GM21737 (cell line): ENCODE results near the gene A4GNT.
"Not testable (repeated sequence)": the region's sequence is repeated elsewhere in the genome, so short reads cannot be mapped to it uniquely, and the experiment has no call there.

ENCODE experiments used
- ATAC-seq: cut with Tn5 transposase; IDR thresholded peaks from one replicate; pipeline ENCODE4 v1.9.1; 2021; ENCODE audit warnings: mild to moderate bottlenecking, moderate library complexity; ENCODE audit not compliant: unreplicated experiment

Gene A4GNT

DNA sequence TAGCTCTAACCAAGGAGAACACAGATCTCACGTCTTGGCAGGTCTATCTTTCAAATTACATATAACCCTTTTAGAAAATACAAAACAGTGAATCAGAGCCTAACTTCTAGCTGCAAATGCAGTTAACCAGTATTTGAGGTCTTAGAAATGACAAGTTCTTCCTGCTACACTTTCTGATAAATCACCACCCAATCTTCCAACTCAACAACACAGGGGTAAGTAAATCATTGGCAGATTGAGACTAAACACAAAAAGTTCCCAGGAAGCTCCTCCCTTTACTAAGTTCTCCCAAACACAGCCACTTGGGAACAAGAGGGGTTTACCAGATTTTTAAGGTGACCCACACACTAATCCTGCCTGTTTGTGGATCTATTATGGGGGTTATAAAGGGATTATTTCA, at the start of gene A4GNT:
TSS of gene A4GNT (minus strand) at position 152 of the 400 bp plus-strand sequence. CDS start 1,134 bp downstream, outside the sequence.
- ATAC-seq, result no peak

DNA sequence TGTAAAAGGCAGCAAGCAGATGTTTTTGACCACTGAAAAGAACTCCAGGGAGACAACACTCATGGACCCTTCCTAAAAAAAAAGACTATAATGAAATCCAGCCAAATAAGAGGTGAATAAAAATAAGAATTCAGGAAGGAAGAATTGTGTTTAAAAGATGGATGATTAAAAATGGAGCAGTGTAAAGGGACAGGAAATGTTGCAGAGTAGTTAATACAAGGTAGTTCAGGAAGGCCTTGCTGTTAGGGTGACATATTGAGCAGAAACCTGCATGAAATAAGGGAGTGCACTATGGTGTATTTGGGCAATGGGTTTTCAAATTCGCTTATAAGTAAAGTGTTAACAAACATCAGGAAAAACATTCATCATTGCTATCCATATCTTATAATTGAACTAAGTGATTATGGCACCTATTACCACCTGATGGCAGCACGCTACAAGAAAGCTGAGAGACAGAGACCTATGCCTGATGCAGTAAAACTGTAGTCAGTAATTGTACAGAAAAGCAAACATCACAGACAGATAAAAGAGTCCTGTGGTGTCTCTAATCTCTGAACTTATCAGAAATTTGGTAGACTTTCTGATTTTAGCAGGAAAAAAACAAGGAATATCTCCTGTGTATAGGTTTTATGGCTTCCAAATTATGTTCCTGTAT, 48.3 kb upstream of the A4GNT start:
- peak; percentile 66 for ATAC-seq

DNA sequence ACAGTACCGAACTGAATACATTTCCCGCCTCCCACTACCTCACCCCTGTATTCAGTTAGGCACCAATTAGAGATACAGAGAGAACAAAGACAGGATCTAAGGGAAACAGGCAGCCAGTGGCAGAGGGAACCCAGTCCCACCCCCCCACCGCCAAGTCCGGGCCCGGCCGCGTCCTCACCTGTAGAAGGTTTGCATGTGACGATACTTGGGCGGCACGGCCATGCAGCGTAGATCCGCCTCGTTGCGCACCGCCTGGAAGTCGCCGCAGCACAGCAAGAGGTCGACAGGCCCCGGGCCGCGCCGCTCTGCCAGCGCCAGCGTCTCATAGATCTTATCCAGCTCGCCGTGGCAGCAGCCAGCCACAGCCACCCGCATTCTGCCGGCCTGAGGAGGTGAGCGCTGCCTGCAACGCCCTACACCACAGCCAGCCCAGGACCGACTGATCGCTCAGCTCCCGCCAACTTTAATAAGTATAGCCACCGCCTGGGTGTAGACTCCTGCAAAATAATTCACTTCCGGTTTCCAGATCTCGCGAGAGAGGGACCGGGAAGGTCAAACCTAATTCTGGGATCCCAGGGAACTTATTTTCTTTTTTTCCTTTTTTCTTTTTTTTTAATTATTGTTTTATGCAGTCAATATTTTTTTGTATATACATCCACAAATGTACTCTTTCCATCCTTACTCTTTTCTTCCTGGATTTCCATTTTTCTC, 42.4 kb upstream of the A4GNT start, which contains the start of gene DBR1:
TSS of gene DBR1 (minus strand) at position 501 of the 711 bp plus-strand sequence. CDS start at position 375, 126 bp downstream.
- peak; percentile 84 for ATAC-seq

DNA sequence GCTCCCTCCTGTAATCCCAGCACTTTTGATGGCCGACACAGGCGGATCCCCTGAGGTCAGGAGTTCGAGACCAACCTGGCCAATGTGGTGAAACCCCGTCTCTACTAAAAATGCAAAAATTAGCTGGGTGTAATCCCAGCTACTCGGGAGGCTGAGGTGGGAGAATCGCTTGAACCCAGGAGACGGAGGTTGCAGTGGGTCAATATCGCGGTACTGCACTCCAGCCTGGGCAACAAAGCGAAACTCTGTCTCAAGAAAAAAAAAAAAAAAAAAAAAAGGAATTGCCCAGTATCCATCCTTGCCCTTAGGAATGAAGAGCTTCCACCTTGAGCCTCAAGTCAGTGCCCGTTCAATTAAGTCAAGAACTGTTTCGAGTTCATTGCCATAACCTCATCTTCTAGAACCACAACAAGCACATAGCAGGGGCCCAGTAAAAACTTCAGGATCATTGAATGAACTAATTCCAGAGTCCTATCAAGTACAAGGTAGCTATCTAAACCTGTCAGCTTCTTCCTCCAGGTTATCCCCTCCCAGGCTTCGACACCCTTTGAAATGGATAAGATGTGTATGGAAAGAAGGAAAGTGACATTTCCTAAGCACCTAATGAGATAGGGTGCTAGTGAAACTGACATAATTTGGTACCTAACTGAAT, 41.7 kb upstream of the A4GNT start:
- ATAC-seq, result no peak

DNA sequence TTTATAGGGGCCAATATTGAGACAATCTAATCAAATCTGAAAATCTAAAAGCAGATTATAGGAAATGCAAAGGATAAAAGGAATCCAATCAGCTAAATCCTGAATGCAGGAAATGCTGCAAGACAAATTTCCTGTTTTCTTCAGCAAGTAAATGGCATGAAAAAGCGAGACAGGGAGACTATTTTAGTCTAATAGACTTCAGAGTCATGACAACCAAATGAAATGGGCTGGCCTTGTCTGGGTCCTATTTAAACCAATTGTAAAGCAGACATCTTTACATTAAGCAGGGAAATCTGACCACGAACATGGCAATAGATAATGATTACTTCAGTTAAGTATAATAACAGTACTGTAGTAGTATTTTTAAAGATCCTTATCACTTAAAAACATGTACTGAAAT, 40.4 kb upstream of the A4GNT start:
- no peak for ATAC-seq

DNA sequence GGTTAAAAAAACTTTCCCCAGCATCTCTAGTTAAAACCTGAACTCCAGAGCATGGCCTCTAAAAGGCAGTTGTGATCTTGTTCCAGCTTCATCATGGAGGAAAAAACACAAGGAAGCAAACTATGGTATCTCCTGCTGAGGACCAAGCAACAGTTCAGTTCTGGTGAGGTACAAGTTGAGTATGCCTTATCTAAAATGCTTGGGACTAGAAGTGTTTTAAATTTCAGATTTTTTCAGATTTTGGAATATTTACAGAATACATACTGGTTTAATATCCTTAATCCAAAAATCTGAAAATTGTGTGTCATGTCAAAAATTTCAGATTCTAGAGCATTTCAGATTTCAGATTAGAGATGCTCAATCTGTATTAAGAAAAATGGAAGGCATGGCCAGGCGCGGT, 32.9 kb upstream of the A4GNT start:
- ATAC-seq, result no peak

DNA sequence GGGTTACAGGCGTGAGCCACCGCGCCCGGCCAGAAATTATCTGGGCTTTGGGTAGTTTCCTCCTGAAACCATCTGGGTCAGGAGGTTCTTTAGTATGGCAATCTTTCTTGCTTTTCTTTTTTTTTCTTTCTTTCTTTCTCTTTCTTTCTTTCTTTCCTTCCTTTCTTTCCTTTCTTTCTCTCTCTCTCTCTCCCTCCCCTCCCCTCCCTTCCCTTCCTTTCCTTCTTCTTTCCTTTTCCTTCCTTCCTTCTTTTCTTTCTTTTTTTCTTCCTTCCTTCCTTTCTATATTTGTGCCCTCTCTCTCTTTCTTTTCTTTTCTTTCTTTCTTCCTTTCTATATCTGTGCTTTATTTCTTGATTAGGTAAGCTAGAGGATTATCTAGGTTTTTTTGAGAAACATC, 25.6 kb upstream of the A4GNT start:
- ATAC-seq, result no peak

DNA sequence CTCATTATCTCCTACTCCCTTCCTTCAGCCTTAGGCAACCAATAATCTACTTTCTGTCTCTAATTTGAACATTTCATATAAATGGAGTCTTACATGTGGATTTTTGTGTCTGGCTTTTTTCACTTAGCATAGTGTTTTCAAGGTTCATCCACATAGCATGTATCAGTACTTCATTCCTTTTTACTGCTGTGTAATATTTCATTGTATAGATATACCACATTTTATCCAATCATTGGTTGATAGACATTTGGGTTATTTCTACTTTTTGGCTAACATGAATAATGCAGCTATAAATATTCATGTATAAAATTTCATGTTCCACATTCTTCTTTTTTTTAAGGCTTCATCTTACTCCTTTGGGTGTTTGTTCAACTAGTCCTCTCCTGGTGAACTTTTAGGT, 22.3 kb upstream of the A4GNT start:
- ATAC-seq, result no peak

DNA sequence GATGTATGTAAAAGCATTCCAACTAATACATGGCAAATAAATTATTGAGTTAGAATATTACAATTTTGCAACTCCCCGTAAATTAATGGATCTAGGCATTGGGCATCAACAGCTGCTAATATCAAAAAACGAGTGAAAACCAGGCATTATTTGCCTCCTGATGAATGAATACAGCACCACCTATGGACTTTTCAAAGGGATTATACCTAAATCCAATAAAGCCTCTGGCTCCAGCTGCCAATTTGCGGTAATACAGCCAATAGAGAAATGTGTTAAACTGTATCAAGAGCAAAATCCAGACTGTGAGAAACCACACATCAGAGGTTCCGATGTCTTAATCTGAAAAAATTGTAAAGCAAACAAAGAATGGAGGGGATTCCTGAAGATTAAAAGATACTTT, 16.3 kb upstream of the A4GNT start:
- no peak for ATAC-seq

DNA sequence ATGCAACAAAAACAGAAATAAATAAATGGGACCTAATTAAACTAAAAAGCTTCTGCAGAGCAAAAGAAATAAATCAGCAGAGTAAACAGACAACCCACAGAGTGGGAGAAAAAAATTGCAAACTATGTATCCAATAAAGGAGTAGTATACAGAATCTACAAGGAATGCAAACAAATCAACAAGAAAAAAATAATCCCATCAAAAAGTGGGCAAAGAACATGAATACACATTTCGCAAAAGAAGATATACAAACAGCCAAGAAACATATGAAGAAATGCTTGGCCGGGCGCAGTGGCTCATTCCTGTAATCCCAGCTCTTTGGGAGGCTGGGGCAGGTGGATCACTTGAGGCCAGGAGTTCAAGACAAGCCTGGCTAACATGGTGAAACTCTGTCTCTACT, 10.0 kb upstream of the A4GNT start:
- ATAC-seq, result not testable (repeated sequence)

DNA sequence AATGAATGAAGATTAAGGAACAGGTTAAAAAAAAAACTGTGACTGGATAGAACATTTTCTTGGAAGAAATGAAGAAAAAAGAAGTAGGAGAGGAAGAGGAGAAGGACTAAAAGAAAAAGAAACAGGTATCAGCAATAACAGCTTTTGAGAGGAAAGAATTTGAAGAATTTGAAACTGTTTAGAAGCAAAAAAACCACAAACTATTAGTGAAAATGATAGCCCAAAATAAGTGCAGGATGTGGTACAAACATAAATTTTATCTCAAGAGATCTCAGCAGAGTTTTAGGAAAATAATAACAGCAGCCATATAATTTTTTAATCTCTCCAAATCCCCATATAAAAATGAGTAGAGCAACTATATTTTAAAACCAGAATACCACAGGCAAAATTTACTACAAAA, 8.8 kb upstream of the A4GNT start:
- ATAC-seq, result no peak

DNA sequence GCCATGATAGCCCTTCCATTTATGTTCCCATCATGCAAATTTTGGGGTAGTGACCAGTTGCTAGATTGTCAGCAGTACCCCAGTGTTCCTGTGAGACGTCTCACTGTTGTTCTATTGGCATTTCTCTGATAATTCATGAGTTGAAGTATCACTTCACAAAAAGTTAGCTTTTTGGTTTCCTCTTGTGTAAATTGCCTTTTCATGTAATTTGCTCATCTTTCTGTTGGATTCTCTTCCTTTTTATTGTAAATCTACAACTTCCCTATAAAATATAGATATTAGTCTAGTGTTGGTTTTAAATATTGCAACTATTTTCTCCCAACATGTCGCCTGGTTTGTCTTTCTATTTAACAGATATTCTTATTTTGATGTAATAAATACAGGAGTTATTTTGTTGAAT, 7.5 kb upstream of the A4GNT start:
- no peak for ATAC-seq

DNA sequence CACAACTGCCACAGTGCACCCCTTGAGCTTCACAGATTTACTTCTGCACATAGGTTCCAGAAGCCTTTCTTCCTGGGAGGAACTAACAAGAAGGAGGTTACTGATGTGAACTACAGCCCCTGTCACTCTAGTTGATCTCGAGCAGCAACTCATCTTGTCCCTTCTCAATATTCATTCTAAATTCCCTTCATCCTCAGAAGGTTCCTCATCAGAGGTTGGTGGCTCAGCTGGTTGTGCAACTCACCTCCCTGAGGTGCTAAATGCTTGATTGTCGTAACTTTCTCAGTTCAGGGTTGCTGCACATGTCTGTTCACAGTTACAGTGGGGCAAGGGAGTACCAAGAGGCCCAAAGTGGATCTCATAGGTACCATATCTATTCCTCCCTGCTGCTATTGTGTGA, 5.7 kb upstream of the A4GNT start:
- no peak for ATAC-seq

DNA sequence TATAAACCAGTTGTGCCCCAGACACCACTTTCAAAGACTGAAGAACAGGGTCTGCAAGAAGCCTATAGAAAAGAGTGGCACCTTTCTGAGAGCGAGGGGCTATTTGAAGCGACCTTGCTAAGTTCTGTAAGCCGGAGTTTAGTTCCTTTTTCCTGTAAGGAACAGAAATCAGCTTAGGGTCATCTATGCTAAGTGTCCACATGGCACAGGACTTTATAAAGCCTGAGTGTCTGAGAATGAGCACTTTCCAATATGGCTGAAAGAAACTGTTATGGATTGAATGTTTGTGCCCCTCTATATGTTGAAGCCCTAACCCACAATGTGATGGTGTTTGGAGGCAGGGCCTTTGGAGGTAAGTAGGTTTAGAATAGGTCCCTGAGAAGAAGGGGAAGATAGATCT, 4.0 kb upstream of the A4GNT start:
- no peak for ATAC-seq

DNA sequence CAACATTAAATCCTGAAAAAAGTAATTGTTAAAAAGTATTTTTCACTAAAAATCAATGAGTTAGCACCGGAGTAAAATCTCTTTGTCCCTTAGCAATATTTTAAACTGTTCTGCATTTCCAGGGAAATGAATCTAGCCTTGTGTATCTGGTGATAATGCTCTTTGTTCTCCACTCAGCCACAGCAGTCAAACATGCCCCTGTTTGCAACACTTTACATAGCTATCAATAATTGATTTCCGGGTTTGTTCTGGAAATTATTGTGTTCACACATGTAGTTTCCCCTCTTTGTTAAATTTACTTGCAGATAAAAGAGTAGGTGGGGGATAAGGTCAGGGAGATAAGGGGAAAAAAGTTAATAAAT, 3.6 kb upstream of the A4GNT start:
- no peak for ATAC-seq

DNA sequence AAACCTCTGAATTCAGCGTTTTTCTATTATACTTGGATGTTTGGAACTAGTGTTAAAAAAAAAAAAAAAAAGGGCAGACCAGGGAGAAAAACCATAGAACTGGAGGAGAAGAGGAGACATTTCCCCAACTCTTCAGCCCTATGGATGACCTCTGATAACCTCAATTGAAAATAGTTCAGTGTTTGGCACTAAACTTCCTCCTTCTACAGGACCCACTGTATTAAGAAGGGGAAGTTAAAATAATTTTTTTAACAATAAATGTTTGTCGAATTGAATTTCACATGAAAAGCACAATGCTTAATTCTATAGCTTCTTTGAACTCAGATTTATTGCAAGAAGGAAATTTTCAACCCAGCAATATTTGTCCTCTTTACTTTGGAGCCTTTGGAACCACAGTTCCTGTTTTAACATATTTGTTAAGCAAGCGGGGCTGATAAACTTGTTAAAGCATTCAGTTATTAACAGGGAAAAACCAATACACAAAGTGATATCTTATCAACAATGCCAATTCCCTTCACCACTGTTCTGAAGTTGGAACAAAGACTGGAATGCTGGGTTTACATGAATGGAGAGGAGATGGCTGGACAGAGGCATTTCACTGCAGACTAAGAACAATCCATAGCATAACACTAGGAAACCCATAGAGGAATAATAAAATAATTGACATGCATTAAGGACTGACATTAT, 3.1 kb upstream of the A4GNT start:
- ATAC-seq, result no peak

DNA sequence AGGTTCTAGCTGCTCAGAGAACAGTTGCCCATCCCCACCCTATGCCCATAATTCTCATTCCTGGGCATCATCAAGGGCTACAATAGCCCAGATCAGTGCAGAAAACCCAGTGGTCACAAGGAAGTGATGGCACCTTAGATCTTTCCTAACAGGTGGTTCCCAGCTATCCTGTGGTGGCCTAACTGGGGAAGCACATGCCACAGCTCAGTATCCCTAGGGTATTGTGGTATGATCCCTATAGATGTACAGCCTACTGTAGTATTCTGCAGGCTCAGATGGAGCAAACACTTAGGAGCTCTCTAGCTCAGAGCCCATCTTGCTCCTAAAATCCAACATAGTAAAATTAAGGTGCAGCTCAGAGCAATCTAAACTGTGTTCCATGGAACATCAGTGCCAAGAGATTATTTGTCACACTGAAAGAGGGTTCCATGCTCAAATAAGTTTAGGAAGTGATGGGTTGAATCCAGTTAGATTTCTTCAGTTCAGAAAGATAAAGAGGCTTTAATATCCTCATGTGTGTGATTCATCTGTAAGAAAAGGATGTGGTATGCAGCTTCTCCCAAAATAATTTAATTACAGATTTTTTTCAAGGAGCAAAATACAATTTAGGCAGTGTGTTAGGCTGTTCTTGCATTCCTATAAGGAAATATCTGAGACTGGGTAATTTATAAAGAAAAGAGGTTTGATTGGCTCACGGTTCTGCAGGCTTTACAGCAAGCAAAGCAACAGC, 4.4 kb downstream of the A4GNT start:
- no peak for ATAC-seq

DNA sequence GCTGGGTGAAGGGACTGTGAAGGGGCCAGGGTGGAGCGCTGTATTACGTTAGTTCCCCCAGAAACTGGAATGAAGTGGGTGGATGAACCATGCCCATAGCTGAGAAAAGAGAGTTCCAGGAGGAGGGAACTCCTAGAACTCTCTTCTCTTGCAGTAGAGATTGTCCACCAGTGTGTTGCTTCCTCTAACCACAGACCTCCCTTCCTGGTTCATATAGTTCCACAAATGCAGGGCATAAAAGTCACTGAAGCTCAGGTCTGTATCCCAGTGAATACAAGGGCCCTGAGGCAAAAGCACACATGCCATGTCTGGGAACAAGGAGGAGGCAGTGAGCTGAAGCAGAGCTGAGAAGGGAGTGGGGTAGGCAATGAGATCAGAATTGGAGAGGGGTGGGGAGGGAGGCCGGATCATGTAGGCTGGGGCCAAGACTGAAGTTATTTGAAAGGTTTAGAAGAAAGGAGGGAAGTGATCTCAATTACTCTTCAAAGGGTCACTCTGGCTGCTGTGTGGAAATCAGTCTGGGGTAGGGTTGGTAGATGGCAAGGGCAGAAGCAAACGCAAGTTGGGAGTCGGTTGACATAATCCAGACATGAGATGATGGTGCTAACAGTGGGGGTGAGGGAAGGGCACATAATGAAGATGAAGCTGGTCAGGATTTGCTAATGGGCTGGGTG, 6.5 kb downstream of the A4GNT start:
- no peak for ATAC-seq

DNA sequence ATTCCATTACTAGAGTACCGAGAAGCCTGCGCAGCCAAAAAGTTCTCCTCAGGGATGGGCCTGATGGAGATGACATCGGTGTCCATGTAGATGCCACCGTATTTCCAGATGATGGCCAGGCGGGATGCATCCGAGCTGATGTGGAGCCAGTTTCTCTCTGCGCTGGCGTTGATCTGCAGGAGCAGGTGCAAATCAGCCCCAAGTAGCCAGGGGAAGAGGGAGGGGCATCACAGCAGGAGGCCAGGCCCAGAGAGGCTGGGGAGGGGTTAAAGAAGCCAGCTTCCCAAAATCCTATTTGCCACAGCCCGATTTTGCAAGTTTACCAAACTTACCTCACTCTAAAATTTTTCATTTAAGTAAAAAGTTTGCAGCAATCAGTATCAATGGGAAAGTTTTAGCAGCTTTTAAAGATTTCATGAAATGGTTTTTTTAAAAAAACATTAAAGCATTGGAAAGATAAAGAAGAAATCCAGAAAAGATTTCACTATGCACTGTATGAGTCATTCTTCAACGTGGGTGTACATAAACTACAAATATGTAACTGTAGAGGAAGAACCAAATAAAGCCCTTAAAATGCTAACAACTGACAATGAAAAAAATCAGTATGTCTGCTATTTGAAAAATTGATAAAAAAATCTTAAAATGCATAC, 7.4 kb downstream of the A4GNT start:
- ATAC-seq, result no peak

DNA sequence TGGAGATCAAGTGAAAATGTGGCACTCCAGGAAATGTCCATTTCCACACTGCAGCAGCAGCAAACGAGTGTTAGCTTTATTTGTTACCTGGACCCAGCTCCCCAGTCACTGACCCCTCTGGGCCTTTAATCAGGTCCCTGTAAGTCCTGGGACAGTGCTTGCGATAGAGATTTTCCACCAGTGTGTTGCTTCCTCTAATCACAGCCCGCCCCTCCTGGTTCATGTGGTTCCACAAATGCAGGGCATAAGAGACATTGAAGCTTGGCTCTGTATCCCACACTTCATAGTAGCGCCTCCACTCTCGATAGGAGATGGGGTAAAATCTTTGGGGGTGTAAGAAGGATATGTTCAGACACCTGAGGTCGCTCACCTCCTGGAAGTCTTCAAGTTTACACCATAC, 8.0 kb downstream of the A4GNT start:
- no peak for ATAC-seq
